GM19324 (cell line): ENCODE results near the gene MFSD11.
"Not testable (repeated sequence)": the region's sequence is repeated elsewhere in the genome, so short reads cannot be mapped to it uniquely, and the experiment has no call there.

Experiments used
- ATAC-seq: cut with Tn5 transposase; IDR thresholded peaks from one replicate; pipeline ENCODE4 v1.9.1; 2021; ENCODE audit warnings: mild to moderate bottlenecking, moderate library complexity; ENCODE audit not compliant: unreplicated experiment, low FRiP score

The MFSD11 gene

DNA sequence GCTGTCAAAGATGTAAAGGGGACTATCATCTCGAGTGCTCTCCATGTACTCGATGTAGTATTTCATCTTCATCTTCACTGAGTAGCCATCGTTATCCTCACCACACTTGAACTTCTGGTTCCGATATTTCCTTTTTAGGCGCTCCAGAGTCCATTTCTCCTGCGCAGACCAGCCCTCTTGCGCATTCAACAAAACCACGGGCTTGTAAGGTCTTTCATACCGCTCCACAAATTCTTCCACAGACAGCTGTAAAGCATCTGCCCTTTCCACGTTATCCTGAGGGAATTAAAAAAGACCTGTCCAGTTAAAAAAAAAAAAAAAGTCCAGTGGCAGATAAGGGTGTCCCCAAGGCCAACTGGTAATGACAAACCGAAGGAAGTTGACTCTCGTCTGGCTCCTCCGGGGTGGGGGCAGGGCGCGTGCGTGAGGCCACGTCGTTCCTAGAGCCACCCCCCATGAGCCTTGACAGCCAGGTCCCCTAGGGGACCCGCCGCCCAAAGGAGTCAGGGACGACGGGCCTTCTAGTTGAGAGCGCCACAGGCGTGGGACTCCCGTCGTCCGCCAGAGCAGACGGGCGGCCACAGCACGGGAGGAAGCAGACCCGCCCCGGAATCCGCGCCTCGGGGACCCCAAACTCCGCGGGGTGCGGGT is 12.2 kb upstream of the MFSD11 start:
- peak; percentile 8 for ATAC-seq

DNA sequence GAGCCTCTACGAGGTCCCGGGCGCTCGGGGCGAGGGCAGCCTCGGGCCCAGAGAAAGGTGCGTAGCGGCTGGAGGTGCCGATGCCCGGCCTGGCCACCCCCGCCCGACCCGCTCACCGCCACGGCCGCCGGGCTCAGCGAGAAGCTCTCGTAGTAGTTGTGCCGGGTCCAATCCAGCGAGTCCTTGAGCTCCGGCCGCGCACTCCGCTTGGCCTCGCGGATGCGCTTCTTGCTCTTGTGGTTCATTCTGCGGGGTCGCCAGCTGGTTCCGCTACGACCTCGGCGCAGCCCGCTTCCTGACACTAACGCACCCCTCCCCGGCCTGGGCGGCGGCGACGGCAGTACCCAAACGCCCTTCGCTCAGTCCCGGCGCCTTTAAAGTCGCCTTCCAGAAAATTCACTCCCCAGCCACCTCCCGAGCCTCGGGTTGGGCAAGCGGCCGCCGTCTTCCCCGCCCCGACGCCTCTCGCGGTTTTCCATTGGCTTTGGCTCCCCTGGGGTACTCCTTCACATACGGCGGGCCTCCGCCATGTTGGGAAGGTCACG is 11.6 kb upstream of the MFSD11 start, which contains the start of gene JMJD6:
JMJD6 (minus strand) TSS at position 376 of the 545 bp plus-strand sequence; CDS start at position 245, 131 bp downstream.
- peak; percentile 87 for ATAC-seq

DNA sequence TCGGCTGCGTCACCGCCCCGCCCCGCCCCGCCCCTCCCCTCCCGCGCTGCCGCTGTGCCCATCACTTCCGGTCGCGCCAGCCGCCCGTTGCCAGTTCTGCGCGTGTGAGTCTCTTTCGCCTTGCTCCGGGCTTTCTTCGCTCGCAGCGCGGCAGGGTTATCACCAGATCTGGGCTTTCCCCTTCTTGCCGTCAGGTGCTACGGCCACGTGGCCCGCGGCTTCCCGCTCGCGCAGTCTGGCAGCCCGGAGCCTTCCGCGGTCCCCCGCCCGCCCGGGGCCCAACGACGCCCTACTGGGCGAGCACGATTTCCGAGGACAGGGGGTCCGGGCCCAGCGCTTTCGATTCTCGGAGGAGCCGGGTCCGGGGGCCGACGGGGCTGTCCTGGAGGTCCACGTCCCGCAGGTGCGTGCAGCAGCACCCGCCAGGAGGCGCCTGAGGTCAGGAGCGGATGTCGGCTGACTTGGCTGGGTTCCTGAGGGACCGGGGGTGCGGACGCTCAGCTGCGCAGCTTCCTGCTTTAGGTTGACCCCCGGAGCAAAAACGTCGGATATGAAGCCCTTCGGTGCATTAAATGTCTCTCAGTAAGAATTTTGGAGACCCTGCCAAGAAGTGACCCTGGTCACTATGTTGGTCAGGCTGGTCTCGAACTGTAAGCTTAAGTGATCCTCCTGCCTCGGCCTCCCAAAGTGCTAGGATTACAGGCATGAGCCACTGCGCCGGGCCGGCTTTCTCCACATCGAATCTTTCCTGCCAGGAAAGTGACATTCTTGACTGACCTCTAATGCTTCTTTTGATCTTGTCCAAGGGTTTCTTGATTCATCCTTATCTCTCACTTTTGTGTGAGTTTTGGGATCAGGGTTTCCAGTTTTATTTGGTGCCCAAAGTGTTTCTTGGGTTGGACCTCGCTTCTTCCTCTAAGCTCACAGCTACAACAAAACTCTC is 10.9 kb upstream of the MFSD11 start, which contains the start of gene METTL23:
METTL23 (plus strand) TSS at position 64 of the 943 bp plus-strand sequence. CDS start 2,872 bp downstream, outside the sequence.
- peak; percentile 38 for ATAC-seq

DNA sequence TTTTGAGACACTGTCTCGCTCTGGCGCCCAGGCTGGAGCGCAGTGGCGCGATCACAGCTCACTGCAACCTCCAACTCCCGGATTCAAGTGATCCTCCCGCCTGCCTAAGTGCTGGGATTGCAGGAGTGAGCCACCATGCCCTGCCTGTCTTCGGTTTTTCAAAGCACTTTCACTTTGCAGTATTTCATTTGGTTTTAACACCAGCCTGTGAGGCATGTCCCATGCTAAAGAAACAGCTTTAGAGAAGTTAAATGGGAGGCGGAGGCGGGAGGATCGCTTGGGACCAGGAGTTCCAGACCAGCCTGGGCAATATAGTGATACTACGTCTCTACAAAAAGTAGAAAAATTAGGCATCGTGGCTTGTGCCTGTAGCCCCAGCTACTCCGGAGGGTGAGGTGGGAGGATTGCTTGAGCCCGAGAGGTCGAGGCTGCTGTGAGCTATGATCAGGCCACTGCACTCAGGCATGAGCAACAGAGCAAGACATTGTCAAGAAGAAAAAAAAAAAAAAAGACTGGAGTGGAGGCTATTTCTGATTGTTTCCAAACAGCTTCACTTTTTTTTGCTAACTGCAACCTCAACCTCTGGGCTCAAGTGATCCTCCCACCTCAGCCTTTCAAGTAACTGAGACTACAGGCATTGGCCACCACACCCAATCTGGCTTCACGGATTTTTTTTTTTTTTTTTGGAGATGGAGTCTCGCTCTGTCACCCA is 10.0 kb upstream of the MFSD11 start:
- no peak for ATAC-seq

DNA sequence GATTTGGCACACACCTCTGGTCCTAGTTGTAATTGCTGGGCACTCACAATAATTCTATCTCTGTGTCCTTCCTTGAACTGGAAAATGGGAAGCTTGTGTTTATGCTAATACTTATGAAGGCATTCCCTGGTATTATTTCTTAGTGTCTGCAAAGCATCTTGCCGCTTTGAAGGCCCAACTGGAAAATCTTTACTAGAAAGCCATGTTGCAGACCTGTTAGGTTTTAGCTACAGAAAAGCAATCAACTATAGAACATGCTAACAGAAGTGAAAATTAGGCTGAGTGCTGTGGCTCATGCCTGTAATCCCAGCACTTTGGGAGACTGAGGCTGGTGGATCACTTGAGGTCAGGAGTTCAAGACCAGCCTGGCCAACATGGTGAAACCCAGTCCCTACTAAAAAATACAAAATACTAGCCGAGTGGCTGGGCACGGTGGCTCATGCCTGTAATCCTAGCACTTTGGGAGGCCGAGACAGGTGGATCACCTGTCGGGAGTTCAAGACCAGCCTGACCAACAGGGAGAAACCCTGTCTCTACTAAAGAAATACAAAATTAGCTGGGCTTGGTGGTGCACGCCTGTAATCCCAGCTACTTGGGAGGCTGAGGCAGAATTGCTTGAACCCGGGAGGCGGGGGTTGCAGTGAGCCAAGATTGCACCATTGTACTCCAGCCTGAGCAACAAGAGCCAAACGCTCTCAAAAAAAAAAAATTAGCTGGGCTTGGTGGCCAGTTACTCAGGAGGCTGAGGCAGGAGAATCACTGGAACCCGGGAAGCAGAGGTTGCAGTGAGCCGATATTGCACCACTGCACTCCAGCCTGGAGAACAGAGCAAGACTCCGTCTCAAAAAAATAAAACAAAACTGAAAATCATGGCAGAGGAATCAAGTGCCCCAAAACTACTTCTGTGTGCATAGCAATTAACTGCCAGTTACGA is 5.9 kb upstream of the MFSD11 start:
- ATAC-seq: not testable (repeated sequence)

DNA sequence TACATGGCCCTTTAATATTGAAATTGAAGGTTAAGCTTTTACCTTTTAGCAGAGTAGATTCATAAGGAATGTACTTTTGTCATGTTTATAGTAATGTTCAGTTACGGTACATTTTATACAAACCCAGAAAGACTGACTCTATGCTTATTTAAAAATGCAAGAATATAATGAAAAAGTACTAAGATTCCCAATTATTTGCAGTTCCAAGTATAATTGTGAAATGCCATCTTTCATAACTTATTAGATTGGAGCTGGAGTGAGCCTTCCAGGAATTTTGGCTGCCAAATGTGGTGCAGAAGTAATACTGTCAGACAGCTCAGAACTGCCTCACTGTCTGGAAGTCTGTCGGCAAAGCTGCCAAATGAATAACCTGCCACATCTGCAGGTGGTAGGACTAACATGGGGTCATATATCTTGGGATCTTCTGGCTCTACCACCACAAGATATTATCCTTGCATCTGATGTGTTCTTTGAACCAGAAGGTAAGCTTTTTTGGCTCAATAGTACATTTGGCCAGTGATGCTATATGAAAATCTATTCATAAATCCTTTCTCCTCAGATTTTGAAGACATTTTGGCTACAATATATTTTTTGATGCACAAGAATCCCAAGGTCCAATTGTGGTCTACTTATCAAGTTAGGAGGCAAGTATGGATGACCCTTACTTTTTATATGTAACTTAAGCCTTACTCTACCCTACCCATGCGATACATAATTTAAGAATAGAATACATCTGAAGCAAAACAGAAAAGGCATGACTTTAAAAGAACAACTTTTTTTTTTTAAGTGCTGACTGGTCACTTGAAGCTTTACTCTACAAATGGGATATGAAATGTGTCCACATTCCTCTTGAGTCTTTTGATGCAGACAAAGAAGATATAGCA is 4.9 kb upstream of the MFSD11 start:
- ATAC-seq: no peak

DNA sequence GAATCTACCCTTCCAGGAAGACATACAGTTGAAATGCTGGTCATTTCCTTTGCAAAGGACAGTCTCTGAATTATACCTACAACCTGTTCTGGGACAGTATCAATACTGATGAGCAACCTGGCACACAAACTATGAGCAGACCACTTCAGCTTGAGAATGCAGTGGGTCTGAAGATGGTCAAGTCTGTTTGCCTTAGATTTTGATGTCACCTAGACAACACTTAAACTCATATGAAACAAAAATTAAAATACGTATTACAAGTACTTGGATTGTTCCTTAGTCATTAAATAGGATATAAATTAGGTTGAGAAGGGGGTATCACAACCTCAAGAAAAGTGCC is 4.3 kb upstream of the MFSD11 start:
- no peak for ATAC-seq

DNA sequence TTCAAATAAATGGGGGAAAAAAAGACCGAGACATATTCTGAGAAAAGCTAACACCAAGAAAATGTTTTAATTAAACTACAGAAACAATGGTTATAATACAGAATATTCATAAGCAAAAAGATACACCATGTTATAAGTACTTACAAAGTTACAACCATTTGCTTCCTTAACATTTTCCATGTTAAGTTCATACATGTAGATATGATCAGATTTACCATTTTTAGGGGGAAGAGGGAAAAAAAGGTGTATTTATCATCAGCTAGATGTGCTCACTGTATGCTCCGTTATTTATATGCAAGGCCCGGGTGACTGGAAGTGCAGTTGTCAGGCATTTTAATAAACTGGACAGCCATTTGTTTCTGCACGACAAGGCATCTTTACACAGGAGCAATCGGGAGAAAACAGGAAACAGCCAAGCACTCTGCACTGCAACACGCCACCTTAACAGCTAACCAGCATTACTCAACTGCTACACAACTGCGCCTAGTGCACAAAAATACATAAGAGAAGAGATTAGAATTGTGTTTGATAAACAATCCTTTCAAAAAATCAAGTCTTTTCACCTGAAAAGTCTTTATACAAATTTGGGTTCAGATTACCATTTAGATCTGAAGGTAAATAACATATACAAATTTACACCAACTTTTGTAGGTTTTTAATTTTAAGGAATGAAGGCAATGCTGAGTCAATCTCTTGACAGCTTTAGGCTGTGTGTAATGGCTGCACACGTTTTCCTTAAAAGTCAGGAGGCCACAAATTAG is 3.7 kb upstream of the MFSD11 start:
- ATAC-seq: no peak

DNA sequence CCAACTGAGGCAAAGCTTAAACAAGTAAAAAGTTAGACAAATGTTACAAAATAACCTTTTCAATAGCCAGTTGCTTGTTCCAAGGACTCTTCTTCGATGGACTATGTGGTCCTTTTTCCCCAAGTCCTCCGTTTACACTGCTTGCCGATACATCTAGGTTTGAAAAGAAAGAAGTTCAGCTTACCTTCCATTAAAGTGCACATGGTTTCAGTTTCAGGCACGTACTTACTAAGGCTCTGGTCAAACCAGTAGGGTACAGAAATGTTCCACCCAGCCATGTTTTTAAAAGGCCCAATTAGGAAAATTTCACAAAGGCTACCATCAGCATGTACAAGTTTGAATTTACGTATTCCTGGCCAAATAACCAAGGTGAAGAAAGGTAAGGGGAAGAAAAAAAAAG is 2.9 kb upstream of the MFSD11 start:
- ATAC-seq: no peak

DNA sequence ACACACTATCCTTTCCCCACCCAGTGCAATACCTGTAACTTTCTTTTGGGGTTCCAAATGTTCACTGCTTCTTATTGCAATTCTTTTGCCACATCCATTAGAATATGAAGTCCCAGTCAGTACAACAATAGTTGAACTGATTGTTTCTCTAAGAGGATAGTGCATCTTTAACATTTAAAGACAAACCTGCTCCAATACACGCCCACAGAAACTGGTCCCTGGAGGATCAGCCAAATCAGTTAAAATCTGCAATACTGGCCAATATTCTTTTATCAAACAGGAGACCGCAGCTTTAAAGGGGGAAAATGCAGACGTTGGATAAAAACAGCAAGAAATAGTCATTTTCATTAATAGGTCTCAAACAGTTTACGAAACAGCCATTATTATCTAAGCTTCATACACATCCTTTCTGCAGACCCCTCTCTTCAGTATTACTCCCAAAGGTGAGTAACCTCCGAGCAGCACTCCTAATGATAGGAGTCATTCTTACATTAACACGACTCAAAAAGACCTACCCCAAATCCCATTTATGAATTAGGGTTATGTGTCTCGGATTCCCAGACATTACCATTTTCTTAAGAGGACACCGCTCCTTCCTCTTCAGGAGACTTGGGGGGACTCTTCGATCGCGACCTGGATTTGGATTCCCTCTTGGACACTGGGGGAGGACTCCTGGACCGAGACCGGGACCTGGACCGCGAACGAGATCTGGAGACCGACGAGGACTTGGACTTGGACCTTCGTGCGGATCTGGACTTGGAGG is 2.2 kb upstream of the MFSD11 start:
- no peak for ATAC-seq

DNA sequence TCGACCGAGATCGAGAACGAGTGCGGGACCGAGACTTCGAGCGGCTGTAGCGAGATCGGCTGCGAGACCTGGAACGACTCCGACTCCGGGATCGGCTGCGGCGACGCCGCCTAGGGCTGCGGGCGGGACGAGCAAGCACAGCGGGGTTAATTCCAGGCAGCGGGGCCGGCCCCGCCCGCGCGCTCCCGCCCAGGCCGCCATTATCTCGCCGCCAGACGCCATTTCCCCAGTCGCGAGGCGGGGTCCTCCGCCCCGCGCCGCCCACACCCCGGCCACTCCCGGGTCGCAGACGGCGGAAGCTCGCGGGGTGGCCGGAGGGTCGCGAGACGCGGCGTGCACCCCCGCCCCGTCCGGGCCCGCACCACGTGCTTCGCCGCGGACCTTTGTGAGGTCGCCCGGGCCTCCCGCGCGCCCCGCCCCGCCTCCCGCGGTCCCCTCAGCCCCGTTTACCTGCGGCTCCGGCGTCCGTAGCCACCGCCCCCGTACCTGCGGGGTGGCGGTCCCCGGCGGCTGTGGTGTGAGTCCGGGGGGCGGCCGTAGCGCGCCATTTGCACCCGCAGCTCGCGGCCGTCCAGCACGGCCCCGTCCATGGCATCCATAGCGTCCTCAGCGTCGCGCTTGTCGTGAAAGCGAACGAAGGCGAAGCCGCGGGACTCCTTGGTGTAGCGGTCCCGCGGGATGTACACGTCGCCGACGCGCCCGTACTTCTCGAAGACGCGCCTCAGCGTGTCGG is 1.4 kb upstream of the MFSD11 start:
- ATAC-seq: peak; percentile 20

DNA sequence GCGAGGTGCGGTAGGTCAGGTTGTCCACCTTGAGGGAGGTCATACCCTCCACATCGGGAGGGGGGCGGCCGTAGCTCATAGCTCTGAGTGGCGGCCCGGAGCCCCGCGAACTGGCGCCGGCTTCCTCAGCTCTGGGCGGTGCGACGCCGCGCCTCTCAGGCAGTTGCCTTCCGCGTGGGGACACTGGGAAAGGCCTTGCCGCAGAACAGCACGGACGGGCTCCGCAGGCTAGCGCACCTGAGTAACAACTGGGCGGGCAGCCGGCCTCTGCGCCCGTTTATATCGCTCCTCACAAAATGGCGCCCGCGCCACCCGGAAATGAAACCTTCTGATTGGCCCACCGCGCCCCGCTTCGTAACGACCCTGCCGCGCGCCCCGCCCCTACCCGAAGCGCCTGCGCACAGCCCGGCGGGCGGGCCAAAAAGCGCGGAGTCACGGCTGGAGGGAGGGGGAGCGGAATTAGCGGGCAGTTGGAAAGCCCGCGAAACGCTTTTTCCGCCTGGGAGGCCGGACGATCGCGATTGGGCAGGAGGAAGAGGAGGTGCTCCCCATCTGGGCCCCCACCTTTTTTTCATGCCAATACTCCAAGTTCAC is 740 bp upstream of the MFSD11 start, which contains the start of gene SRSF2:
SRSF2 (minus strand) TSS at position 250 of the 594 bp plus-strand sequence; CDS start at position 79, 171 bp downstream.
- peak; percentile 82 for ATAC-seq

DNA sequence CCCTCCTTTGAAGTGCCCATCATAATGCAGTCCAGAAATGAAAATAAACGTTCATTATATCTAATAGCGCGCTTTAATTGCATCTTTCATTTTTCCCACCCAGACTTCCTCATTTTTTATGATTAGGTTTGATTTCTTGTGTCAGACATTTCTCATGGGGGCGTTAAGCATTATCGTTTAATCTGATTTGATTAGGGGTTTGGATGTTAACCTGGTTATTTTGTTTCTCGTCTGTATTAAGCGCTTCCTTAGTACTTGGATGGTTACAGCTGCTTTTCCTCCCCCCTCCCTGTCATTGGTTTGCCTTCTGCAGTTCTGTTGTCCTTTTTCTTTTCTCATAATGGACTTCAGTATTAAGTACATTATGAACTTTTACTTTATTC is 540 bp downstream of the MFSD11 start:
- ATAC-seq: no peak

DNA sequence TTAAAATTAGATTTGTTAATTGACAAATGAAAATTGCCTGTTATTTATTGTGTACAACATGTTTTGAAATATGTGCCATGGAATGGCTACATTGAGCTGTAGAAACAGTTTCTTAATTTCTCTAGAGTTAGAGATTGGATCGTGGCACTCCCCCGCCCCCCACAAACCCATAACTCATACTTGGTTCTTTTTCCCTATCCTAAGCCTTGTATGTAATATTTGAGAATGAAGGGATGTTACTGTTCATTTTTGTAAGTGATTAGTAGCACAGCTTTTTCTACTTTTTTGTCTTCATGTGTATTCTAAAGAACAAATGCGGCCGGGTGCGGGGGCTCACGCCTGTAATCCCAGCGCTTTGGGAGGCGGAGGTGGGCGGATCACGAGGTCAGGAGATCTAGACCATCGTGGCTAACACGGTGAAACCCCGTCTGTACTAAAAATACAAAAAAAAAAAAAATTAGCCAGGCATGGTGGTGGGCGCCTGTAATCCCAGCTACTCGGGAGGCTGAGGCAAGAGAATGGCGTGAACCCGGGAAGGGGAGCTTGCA is 1.7 kb downstream of the MFSD11 start:
- not testable (repeated sequence) for ATAC-seq

DNA sequence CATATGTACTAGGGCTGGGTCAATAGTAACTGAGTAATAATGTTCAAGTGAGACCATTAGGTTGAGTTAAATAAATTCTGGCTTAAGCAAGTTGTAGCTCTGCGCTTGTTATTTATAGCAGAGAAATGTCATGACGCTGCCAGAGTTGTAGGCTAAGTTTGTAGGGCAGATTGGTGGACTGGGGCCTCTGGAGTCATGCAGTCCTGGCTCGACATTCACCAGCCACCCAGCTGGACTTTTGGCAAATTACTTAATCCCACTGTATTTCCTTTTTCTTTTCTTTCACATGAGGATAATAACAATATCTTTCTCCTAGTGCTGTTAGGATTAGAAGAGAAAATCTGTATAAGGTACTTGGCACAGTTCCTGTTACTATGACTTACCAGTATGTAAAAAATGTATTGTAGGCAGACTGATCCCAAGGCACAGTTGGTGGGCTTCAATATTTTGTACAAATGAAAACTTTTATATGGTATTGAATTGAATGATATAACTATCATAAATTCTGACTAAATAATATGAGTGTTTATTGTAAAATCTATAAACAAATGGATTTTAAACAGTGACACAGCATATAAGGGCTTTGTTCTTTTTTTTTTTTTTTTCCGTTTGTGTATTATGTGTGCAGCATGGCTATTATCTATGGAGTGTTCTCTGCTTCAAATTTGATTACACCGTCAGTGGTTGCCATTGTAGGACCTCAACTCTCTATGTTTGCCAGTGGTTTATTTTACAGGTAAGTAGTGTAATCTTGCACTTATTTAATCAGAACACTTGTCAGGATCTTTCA is 2.6 kb downstream of the MFSD11 start:
- no peak for ATAC-seq
